UCSD-AML1 (cell line): ENCODE data around the gene YIPF2.
A peak's percentile ranks its signal among the peaks of the same experiment; 100 is the strongest.
"Not testable (repeated sequence)": the region's sequence is repeated elsewhere in the genome, so short reads cannot be mapped to it uniquely, and the experiment has no call there.

Source experiments
- DNase-seq: peaks from one replicate; lab custom pipeline; 2025; ENCODE audit not compliant: unreplicated experiment; lab: John Stamatoyannopoulos, UW

Gene YIPF2

DNA sequence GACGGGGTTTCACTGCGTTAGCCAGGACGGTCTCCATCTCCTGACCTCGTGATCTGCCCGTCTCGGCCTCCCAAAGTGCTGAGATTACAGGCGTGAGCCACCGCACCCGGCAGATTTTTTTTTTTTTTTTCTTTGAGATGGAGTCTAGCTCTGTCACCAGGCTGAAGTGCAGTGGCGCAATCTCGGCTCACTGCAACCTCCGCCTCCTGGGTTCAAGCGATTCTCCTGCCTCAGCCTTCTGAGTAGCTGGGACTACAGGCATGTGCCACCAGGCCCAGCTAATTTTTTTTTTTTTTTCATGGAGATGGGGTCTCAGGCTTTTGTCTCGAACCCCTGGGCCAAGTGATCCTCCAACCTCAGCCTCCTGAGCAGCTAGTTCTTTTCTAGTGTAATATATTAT lies 13.2 kb upstream of the YIPF2 start:
- not testable (repeated sequence) for DNase-seq

DNA sequence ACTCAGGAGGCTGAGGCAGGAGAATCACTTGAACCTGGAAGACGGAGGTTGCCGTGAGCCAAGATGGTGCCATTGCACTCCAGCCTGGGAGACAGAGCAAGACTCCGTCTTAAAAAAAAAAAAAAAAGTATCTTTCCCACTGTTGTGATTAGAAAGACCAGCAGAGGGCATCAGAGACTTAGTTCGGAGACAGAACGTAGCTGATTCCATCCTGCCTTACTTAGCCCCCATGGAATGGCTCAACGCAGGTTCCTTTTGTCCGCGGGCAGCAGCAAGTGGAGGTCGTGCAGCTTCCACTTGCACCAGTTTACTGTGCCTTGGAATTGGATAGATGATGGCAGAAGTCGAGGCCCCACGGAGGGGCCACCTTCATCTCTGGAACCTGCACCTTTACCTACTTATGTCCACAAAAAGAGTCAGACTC lies 8.2 kb upstream of the YIPF2 start:
- peak; percentile 41 for DNase-seq

DNA sequence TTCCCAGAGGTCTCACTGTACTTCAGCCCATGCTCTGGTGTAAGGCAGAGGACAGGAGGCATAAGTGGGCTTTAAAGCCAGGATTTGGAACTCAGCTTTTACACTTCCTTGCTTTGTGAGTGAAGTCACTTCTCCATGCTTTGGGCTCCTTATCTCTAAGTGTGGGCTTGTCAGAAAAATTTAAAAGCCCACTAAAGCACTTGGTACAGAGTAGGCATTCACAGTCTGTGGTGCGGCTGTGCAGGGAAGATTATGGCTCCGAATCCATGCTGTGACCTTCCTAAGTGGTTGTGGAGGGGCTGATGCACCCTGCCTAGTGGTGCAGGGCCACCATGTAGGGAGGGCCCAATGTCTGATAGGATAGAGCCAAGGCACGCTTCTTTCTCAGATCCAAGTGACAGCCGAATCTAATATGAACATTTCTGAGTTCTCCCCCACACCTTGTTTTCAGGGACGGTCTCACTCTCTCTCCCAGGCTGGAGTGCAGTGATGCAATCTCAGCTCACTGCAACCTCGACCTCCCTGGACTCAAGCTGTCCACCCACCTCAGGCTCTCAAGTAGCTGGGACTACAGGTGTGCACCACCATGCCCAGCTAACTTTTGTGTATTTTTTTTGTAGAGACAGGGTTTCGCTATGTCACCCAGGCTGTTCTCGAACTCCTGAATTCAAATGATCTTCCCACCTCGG lies 7.1 kb upstream of the YIPF2 start:
- no peak for DNase-seq

DNA sequence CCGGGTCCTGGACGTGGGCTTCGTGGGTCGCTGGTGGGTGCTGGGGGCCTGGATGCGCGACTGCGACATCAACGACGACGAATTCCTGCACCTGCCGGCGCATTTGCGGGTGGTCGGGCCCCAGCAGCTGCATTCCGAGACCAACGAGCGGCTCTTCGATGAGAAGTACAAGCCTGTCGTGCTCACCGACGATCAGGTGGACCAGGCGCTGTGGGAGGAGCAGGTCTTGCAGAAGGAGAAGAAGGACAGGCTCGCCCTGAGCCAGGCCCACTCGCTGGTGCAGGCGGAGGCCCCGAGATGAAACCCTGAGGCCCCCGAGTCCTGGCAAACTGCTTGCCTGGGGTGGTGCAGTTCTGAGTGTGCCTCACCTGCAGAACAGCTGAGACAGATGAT lies 959 bp upstream of the YIPF2 start:
- no peak for DNase-seq

GRCh38 chr19:10927730-10928562 lies 493 bp downstream of the YIPF2 start:
- peak; percentile 43 for DNase-seq

GRCh38 chr19:10924597-10924996 lies 3.8 kb downstream of the YIPF2 start:
- DNase-seq, result no peak

DNA sequence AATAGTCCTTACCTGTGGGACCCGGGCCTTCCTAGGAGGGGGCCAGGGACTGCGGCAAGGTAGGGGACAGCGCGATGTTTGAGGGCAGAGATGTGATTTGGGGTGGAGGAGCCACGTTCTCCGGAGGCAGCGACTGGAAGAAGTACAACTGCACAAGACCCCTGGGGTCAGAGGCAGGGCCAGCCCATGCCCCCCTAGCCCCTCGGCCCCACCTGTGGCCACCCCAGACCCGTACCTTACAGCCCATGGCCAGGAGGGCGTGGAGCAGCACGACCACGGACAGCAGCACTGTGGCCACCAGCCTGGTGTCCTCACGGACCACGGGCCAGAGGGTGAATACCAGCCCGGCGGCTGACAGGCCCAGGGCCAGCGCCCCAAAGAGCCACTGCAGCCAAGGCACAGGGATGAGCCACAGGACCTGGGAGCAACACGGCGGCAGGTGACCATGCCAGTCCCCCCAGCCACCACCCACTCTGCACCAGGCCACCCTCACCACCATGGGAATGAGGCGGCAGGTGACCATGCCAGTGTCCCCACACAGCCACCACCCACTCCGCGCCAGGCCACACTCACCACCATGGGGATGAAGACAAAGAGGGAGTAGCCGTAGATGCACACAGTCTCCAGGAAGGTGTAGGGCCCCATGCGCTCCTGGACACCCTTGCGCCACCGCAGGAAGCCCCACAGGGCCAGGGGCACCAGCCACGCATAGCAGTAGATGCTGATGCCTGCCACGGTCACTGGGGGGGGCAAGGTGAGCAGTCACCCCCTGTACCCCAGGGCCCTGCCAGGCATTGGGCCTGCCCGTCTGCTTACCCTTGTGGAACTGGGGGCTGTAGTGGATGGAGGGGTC lies 5.0 kb downstream of the YIPF2 start:
- no peak for DNase-seq

- DNase-seq, result no peak
Observed at GRCh38 chr19:10922638-10923014, 5.8 kb downstream of the YIPF2 start.

DNA sequence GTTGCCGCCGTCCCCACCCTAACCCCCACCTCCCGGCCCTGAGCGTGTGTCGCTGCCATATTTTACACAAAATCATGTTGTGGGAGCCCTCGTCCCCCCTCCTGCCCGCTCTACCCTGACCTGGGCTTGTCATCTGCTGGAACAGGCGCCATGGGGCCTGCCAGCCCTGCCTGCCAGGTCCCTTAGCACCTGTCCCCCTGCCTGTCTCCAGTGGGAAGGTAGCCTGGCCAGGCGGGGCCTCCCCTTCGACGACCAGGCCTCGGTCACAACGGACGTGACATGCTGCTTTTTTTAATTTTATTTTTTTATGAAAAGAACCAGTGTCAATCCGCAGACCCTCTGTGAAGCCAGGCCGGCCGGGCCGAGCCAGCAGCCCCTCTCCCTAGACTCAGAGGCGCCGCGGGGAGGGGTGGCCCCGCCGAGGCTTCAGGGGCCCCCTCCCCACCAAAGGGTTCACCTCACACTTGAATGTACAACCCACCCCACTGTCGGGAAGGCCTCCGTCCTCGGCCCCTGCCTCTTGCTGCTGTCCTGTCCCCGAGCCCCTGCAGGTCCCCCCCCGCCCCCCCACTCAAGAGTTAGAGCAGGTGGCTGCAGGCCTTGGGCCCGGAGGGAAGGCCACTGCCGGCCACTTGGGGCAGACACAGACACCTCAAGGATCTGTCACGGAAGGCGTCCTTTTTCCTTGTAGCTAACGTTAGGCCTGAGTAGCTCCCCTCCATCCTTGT lies 6.4 kb downstream of the YIPF2 start:
- no peak for DNase-seq

DNA sequence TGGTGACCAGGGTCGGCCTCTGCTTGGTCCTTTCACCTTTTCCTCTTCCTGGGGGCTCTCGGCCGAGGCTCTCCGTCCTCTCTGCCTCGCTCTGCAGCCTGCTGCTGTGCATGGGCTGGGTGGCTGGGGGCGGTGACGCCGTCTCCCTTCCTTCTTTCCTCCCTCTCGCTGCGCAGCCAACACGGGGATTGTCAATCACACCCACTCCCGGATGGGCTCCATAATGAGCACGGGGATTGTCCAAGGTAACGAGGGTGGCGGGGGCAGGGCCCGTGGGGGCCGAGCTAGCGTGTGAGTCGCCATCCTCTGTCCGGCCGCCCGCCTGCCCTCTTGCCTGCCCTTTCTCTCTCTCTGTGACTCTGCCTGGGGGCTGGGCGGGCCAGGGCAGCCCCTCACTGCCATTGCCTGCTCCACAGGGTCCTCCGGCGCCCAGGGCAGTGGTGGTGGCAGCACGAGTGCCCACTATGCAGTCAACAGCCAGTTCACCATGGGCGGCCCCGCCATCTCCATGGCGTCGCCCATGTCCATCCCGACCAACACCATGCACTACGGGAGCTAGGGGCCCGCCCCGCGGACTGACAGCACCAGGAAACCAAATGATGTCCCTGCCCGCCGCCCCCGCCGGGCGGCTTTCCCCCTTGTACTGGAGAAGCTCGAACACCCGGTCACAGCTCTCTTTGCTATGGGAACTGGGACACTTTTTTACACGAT lies 7.1 kb downstream of the YIPF2 start:
- no peak for DNase-seq

- no peak for DNase-seq
Observed at GRCh38 chr19:10920781-10921180, 7.7 kb downstream of the YIPF2 start.

- no peak for DNase-seq
Observed at GRCh38 chr19:10920288-10920655, 8.2 kb downstream of the YIPF2 start.

DNA sequence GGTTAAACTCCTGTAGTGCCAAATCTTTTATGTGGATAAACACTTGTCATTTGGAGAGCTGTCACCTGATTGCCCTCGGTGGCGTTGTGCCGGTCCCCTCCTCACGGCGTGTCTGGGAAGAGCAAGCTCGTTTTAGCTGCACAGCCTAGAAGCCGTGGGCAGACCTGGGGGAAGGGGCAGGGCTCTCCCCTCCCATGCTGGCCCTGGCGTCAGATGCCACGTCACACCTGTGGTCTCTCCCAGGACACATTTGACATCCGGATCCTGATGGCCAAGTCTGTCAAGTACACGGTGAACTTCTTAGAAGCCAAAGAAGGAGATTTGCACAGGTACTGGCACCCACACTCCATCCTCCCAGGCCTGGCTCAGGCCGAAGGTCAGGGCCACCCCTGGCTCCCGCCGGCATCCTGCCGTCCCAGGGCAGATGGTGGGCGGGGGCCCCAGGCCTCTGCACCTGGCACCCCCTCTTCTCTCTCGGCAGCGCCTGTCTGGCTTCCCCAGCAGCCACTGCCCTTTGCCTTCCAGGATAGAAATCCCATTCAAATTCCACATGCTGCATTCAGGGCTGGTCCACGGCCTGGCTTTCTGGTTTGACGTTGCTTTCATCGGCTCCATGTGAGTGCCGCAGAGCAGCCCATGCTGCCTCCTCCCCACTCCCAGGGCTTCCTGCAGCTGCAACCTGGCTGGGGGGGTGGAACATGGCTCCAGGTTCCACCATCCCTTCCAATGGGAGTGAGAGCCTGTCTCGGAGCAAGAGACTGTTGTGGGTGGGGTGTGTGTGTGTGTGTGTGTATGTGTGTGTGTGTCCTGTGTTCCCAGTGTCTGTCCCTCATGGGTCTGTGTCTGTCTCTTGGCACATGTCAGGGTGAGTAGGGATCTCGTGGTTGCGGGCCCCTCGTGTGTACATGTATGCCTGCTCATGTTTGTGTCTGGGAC lies 8.8 kb downstream of the YIPF2 start:
- no peak for DNase-seq

DNA sequence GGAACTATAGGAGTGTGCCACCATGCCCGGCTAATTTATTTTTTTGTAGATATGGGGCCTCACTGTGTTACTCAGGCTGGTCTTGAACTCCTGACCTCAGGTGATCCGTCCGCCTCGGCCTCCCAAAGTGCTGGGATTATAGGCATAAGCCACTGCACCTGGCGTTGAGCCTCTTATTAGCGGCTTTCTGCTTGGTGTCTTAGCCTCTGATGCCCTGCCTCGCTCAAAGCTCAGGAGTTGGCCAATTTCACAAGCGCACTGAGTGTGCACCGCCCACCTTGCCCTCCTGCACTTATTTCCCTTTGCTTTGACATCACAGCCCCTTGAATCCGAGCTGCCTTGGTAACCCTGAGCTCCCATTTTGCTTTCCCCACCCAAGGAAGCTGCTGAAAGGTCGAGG lies 10.1 kb downstream of the YIPF2 start:
- no peak for DNase-seq

DNA sequence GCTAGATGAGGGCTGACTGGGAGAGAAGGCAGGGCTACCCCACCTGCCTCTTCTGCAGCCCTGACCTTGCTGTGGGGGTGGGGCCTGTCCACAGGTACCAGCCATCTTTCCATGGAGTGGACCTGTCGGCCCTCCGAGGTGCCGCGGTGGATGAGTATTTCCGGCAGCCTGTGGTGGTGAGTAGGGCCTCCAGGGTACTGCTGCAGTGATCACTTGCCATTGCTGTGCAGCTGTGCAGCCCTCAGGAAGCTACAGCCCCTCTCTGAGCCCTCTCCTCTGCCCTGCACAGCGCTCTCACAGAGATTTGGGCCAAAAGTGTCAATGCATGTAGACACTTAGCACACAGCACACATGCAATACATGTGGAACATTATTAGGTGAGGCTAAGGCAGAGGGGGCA lies 11.8 kb downstream of the YIPF2 start:
- no peak for DNase-seq

GRCh38 chr19:10915130-10916091 lies 13.0 kb downstream of the YIPF2 start:
- DNase-seq, result no peak

- DNase-seq, result no peak
Observed at GRCh38 chr19:10913716-10914340, 14.6 kb downstream of the YIPF2 start.

- no peak for DNase-seq
Observed at GRCh38 chr19:10912619-10913018, 15.8 kb downstream of the YIPF2 start.
